Activated CD4-positive, alpha-beta T cell treated with anti-CD3 and anti-CD28 coated beads, Interleukin-2, amount 10 ng/mL, durations not matched to agents 24 days and 14 days (primary cell): ENCODE measurements around the gene FN3K. TPM values are rescaled to one million over a fixed set of nuclear protein-coding genes. Genes with fewer than 3 reads are reported as not detected.

ENCODE experiments used
- DNase-seq: peaks from one replicate; pipeline ENCODE4 v3.0.0; 2022
- H3K27ac Mint-ChIP-seq: one replicate; pipeline ENCODE4 v1.8.0; 2022; ENCODE audit warnings: mild to moderate bottlenecking, mixed read lengths
- H3K27me3 Mint-ChIP-seq: one replicate; pipeline ENCODE4 v1.8.0; 2022; ENCODE audit warnings: mixed read lengths
- H3K36me3 Mint-ChIP-seq: one replicate; pipeline ENCODE4 v1.8.0; 2022; ENCODE audit warnings: low read depth, mild to moderate bottlenecking, mixed read lengths
- H3K4me1 Mint-ChIP-seq: one replicate; pipeline ENCODE4 v1.8.0; 2021; ENCODE audit warnings: mixed read lengths
- H3K4me3 Mint-ChIP-seq: one replicate; pipeline ENCODE4 v1.8.0; 2022; ENCODE audit warnings: mild to moderate bottlenecking, moderate library complexity, mixed read lengths
- H3K9me3 Mint-ChIP-seq: one replicate; pipeline ENCODE4 v1.8.0; 2021; ENCODE audit warnings: mixed read lengths
- intact Hi-C: fragments of 100-400 bp; cut with micrococcal nuclease; formaldehyde crosslinking; loops from one replicate; pipeline ENCODE4 v1.15.1; 2023
- total RNA-seq: library from RNA; stranded (reverse); gene quantifications from 2 replicates; pipeline ENCODE4 v1.2.3, GENCODE V29; 2022

The FN3K gene
- total RNA-seq, 1 donor from 2014 or later, result 3.7 TPM

- Mint-ChIP-seq H3K27me3 (no peaks in the 10 kb centered on the region), H3K9me3 (no peaks in the 10 kb centered on the region), H3K27ac (no peak overlapping the region), H3K4me3 (no peak overlapping the region), H3K4me1 (peaks cover under 1% of the 10 kb centered on the region), H3K36me3 (no peaks in the 10 kb centered on the region)
- no peak for DNase-seq
- intact Hi-C loops, result no loop called here
These were observed 24.7 kb upstream of the FN3K start for GRCh38 chr17:82710499-82711232.

GRCh38 chr17:82713071-82713723, 22.2 kb upstream of the FN3K start:
- Mint-ChIP-seq H3K27me3 (no peaks in the 10 kb centered on the region), H3K4me1 (peaks cover 16% of the 10 kb centered on the region), H3K4me3 (no peak overlapping the region), H3K36me3 (peaks cover 6% of the 10 kb centered on the region), H3K27ac (peak overlapping the region; percentile 35), H3K9me3 (no peaks in the 10 kb centered on the region)
- intact Hi-C loops, result no loop called here
- no peak for DNase-seq

- H3K36me3 Mint-ChIP-seq, result peaks cover 16% of the 10 kb centered on the region
- H3K27me3 Mint-ChIP-seq, result no peaks in the 10 kb centered on the region
- intact Hi-C loops, result loop anchor here (1.0 kb wide), 2 partner anchors 18 to 36 kb away; partner anchors contain the start of genes RAB40B and TBCD
- peak within 1 kb of the TSS; percentile 90 for H3K27ac Mint-ChIP-seq
- peak; percentile 97 for DNase-seq
- peak within 1 kb of the TSS; percentile 95 for H3K4me3 Mint-ChIP-seq
- peaks cover 19% of the 10 kb centered on the region for H3K4me1 Mint-ChIP-seq
- H3K9me3 Mint-ChIP-seq, result no peaks in the 10 kb centered on the region
These were observed 19.0 kb upstream of the FN3K start, which contains the start of gene FN3KRP for GRCh38 chr17:82716203-82717010. Gene FN3KRP, plus strand, starts transcription at chr17:82716706. Its CDS starts 50 bp downstream, at chr17:82716756.

GRCh38 chr17:82718986-82719685, 16.3 kb upstream of the FN3K start:
- intact Hi-C loops, result no loop called here
- H3K27ac Mint-ChIP-seq, result no peak overlapping the region
- DNase-seq, result no peak
- peaks cover 29% of the 10 kb centered on the region for H3K36me3 Mint-ChIP-seq
- no peaks in the 10 kb centered on the region for H3K9me3 Mint-ChIP-seq
- peak overlapping the region; percentile 95 for H3K4me3 Mint-ChIP-seq
- peaks cover 19% of the 10 kb centered on the region for H3K4me1 Mint-ChIP-seq
- H3K27me3 Mint-ChIP-seq, result no peaks in the 10 kb centered on the region

- Mint-ChIP-seq H3K9me3 (no peaks in the 10 kb centered on the region), H3K4me1 (peaks cover 19% of the 10 kb centered on the region), H3K27me3 (no peaks in the 10 kb centered on the region), H3K4me3 (no peak overlapping the region), H3K27ac (no peak overlapping the region), H3K36me3 (peaks cover 29% of the 10 kb centered on the region)
- intact Hi-C loops, result no loop called here
- DNase-seq, result no peak
These were observed 15.2 kb upstream of the FN3K start for GRCh38 chr17:82720204-82720603.

GRCh38 chr17:82722341-82723013, 12.9 kb upstream of the FN3K start:
- H3K27me3 Mint-ChIP-seq, result no peaks in the 10 kb centered on the region
- no peak overlapping the region for H3K4me3 Mint-ChIP-seq
- no peak for DNase-seq
- H3K4me1 Mint-ChIP-seq, result peaks cover 10% of the 10 kb centered on the region
- intact Hi-C loops, result no loop called here
- H3K36me3 Mint-ChIP-seq, result peaks cover 32% of the 10 kb centered on the region
- H3K27ac Mint-ChIP-seq, result no peak overlapping the region
- no peaks in the 10 kb centered on the region for H3K9me3 Mint-ChIP-seq

- Mint-ChIP-seq H3K4me1 (peaks cover 3% of the 10 kb centered on the region), H3K36me3 (peaks cover 29% of the 10 kb centered on the region), H3K9me3 (no peaks in the 10 kb centered on the region), H3K27ac (no peak overlapping the region), H3K27me3 (no peaks in the 10 kb centered on the region), H3K4me3 (no peak overlapping the region)
- DNase-seq, result no peak
- intact Hi-C loops, result no loop called here
These were observed 12.1 kb upstream of the FN3K start for GRCh38 chr17:82723169-82723807.

- Mint-ChIP-seq H3K36me3 (peaks cover 29% of the 10 kb centered on the region), H3K27me3 (no peaks in the 10 kb centered on the region), H3K27ac (no peak overlapping the region), H3K4me3 (no peak overlapping the region), H3K9me3 (no peaks in the 10 kb centered on the region), H3K4me1 (no peaks in the 10 kb centered on the region)
- intact Hi-C loops, result no loop called here
- no peak for DNase-seq
These were observed 9.0 kb upstream of the FN3K start for GRCh38 chr17:82726427-82726826.

GRCh38 chr17:82729479-82730260, 5.7 kb upstream of the FN3K start:
- intact Hi-C loops, result no loop called here
- no peaks in the 10 kb centered on the region for H3K4me1 Mint-ChIP-seq
- no peak for DNase-seq
- H3K4me3 Mint-ChIP-seq, result no peak overlapping the region
- no peaks in the 10 kb centered on the region for H3K27me3 Mint-ChIP-seq
- H3K27ac Mint-ChIP-seq, result no peak overlapping the region
- peaks cover 6% of the 10 kb centered on the region for H3K9me3 Mint-ChIP-seq
- H3K36me3 Mint-ChIP-seq, result peaks cover 39% of the 10 kb centered on the region

- no peak overlapping the region for H3K4me3 Mint-ChIP-seq
- no peak for DNase-seq
- H3K36me3 Mint-ChIP-seq, result peaks cover 35% of the 10 kb centered on the region
- H3K27me3 Mint-ChIP-seq, result no peaks in the 10 kb centered on the region
- peaks cover 6% of the 10 kb centered on the region for H3K9me3 Mint-ChIP-seq
- no peak overlapping the region for H3K27ac Mint-ChIP-seq
- intact Hi-C loops, result no loop called here
- no peaks in the 10 kb centered on the region for H3K4me1 Mint-ChIP-seq
These were observed 3.2 kb upstream of the FN3K start for GRCh38 chr17:82732118-82732743.

GRCh38 chr17:82736511-82737185, 1.2 kb downstream of the FN3K start:
- H3K27ac Mint-ChIP-seq, result no peak overlapping the region
- intact Hi-C loops, result no loop called here
- H3K9me3 Mint-ChIP-seq, result peaks cover 20% of the 10 kb centered on the region
- no peak overlapping the region for H3K4me3 Mint-ChIP-seq
- no peaks in the 10 kb centered on the region for H3K4me1 Mint-ChIP-seq
- no peaks in the 10 kb centered on the region for H3K27me3 Mint-ChIP-seq
- peaks cover 38% of the 10 kb centered on the region for H3K36me3 Mint-ChIP-seq
- no peak for DNase-seq
